HCT116 (cell line): Measurements from ENCODE around the gene GP2. TPM values are rescaled to one million over a fixed set of nuclear protein-coding genes. Genes with fewer than 3 reads are reported as not detected.

Experiments
- ATAC-seq: fragments of 200-7000 bp; cut with Tn5 transposase; 2 replicates; pipeline ENCODE4 v1.9.1; 2020; ENCODE audit warnings: mild to moderate bottlenecking, moderate library complexity
- BruUV-seq: library from RNA; stranded (reverse); fragments of 400-500 nt; replicated peaks from 2 replicates; lab custom pipeline; 2021; lab: Mats Ljungman, UMichigan
- CTCF ChIA-PET: fragments of 300-600 bp; sonication (Branson Sonifier 250); formaldehyde crosslinking; loops from one replicate; lab custom pipeline; 2021; ENCODE audit warnings: antibody characterized with exemption; lab: Charles Lee
- POLR2A ChIA-PET: fragments of 300-600, 350-600 bp; sonication (Branson Sonifier 250); formaldehyde crosslinking; loops from one replicate; lab custom pipeline; 2021; ENCODE audit warnings: antibody characterized with exemption; lab: Charles Lee
- RAD21 ChIA-PET, 2 experiments: fragments of 300-600 bp; sonication (Branson Sonifier 250); formaldehyde crosslinking; loops; one replicate each; lab custom pipeline; 2023; ENCODE audit warnings: low total read pairs in 2 of 2; ENCODE audit not compliant: uncharacterized antibody in 2 of 2, unreplicated experiment in 2 of 2, low non-redundant PET in 1 of 2; lab: Charles Lee
- DNase-seq: peaks from one replicate; pipeline ENCODE4 v3.0.0-alpha.2; 2010; ENCODE audit warnings: low read depth, low spot score
- H2AFZ ChIP-seq: fragments of 200-600 bp; shearing (Covaris generic), sonication (generic); 2 replicates; pipeline ENCODE4 v1.6.1; 2017; ENCODE audit warnings: low read depth, mixed run types, mixed read lengths, antibody characterized with exemption, low read length; ENCODE audit not compliant: poor library complexity, severe bottlenecking
- H3K27ac ChIP-seq: 2 replicates; pipeline ENCODE4 v1.5.1; 2012; ENCODE audit warnings: low read depth, low read length
- H3K27me3 ChIP-seq: fragments of 200-600 bp; sonication (generic); 2 replicates; pipeline ENCODE4 v1.6.1; 2016; ENCODE audit warnings: mixed run types, low read length, mixed read lengths; ENCODE audit not compliant: insufficient read depth
- H3K36me3 ChIP-seq, 2 experiments: fragments of 200-500 bp in 1 of 2; fragments of 200-600 bp in 1 of 2; sonication (Bioruptor generic) in 1 of 2; sonication (generic) in 1 of 2; 2 replicates each; pipeline versions ENCODE4 v1.5.1 to v1.6.1; 2014 to 2016; ENCODE audit warnings: low read length in 2 of 2, inconsistent platforms in 1 of 2, mixed read lengths in 1 of 2, mixed run types in 1 of 2; ENCODE audit not compliant: insufficient read depth in 2 of 2, control insufficient read depth in 1 of 2
- H3K4me1 ChIP-seq, 2 experiments: fragments of 200-600 bp in 1 of 2; sonication (generic) in 1 of 2; 2 replicates each; pipeline versions ENCODE4 v1.5.1 to v1.6.1; 2012 to 2017; ENCODE audit warnings: low read length in 2 of 2, inconsistent platforms in 1 of 2, mild to moderate bottlenecking in 1 of 2, mixed read lengths in 1 of 2, mixed run types in 1 of 2, moderate library complexity in 1 of 2; ENCODE audit not compliant: insufficient read depth in 2 of 2, control insufficient read depth in 1 of 2
- H3K4me2 ChIP-seq: fragments of 200-600 bp; sonication (generic); 2 replicates; pipeline ENCODE4 v1.6.1; 2017; ENCODE audit warnings: mixed run types, low read length, mixed read lengths
- H3K4me3 ChIP-seq, 2 experiments: fragments of 200-600 bp in 1 of 2; sonication (generic) in 1 of 2; replicated peaks in 1 of 2; 2 replicates each; pipeline ENCODE4 v1.5.1; 2011 to 2016; ENCODE audit warnings: low read length in 2 of 2, control low read depth in 1 of 2, low read depth in 1 of 2, mild to moderate bottlenecking in 1 of 2, mixed read lengths in 1 of 2, mixed run types in 1 of 2
- H3K79me2 ChIP-seq: fragments of 200-600 bp; sonication (generic); 2 replicates; pipeline ENCODE4 v1.6.1; 2017; ENCODE audit warnings: mild to moderate bottlenecking, mixed run types, low read length, moderate library complexity, mixed read lengths; ENCODE audit not compliant: insufficient read depth
- H3K9ac ChIP-seq: fragments of 200-600 bp; sonication (generic); 2 replicates; pipeline ENCODE4 v1.6.1; 2016; ENCODE audit warnings: low read length, mixed read lengths
- H3K9me2 ChIP-seq: fragments of 200-600 bp; sonication (generic), shearing (Covaris generic); 2 replicates; pipeline ENCODE4 v1.6.1; 2017; ENCODE audit warnings: mixed run types, mild to moderate bottlenecking, moderate library complexity; ENCODE audit not compliant: insufficient read depth
- H3K9me3 ChIP-seq, 2 experiments: fragments of 200-500 bp in 1 of 2; fragments of 200-600 bp in 1 of 2; sonication (Bioruptor generic) in 1 of 2; sonication (generic) in 1 of 2; 2 replicates each; pipeline ENCODE4 v1.6.1; 2014 to 2017; ENCODE audit warnings: low read length in 2 of 2, mixed read lengths in 2 of 2, inconsistent platforms in 1 of 2, low read depth in 1 of 2, mild to moderate bottlenecking in 1 of 2, mixed run types in 1 of 2, moderate library complexity in 1 of 2; ENCODE audit not compliant: control insufficient read depth in 1 of 2, insufficient read depth in 1 of 2
- H4K20me1 ChIP-seq: fragments of 200-600 bp; sonication (generic), shearing (Covaris generic); 2 replicates; pipeline ENCODE4 v1.6.1; 2017; ENCODE audit warnings: mixed run types, mild to moderate bottlenecking, moderate library complexity; ENCODE audit not compliant: insufficient read depth
- ATF3 ChIP-seq: IDR thresholded peaks from 2 replicates; pipeline ENCODE4 v1.6.1; 2012
- EGR1 ChIP-seq: IDR thresholded peaks from 2 replicates; pipeline ENCODE4 v1.6.1; 2012; ENCODE audit warnings: low read depth
- EZH2 ChIP-seq: fragments of 200-600 bp; sonication (generic); IDR thresholded peaks from 2 replicates; pipeline ENCODE4 v1.6.1; 2017; ENCODE audit warnings: antibody characterized with exemption, mixed run types
- FOSL1 ChIP-seq: IDR thresholded peaks from 2 replicates; pipeline ENCODE4 v1.6.1; 2012; ENCODE audit warnings: low read depth
- JUND ChIP-seq: IDR thresholded peaks from 2 replicates; pipeline ENCODE4 v1.6.1; 2012
- POLR2A ChIP-seq: IDR thresholded peaks from 2 replicates; pipeline ENCODE4 v1.7.0; 2011; ENCODE audit warnings: borderline replicate concordance; ENCODE audit not compliant: insufficient read depth, insufficient read length; ENCODE audit errors: extremely low read depth
- POLR2AphosphoS5 ChIP-seq: IDR thresholded peaks from 2 replicates; pipeline ENCODE4 v1.6.1; 2011; ENCODE audit warnings: mild to moderate bottlenecking, low read depth, low read length, moderate library complexity
- RAD21 ChIP-seq: IDR thresholded peaks from 2 replicates; pipeline ENCODE4 v1.6.1; 2012; ENCODE audit warnings: low read depth, mild to moderate bottlenecking
- REST ChIP-seq: IDR thresholded peaks from 2 replicates; pipeline ENCODE4 v1.6.1; 2012; ENCODE audit warnings: low read depth
- SIN3A ChIP-seq: IDR thresholded peaks from 2 replicates; pipeline ENCODE4 v1.6.1; 2012; ENCODE audit warnings: low read depth
- SP1 ChIP-seq: IDR thresholded peaks from 2 replicates; pipeline ENCODE4 v1.6.1; 2012; ENCODE audit warnings: low read depth
- SRF ChIP-seq: IDR thresholded peaks from 2 replicates; pipeline ENCODE4 v1.6.1; 2012; ENCODE audit warnings: low read depth
- TCF7L2 ChIP-seq: IDR thresholded peaks from 2 replicates; pipeline ENCODE4 v1.7.0; 2011; ENCODE audit warnings: borderline replicate concordance, inconsistent platforms; ENCODE audit not compliant: insufficient read depth, insufficient read length; ENCODE audit errors: extremely low read depth
- YY1 ChIP-seq: IDR thresholded peaks from 2 replicates; pipeline ENCODE4 v1.6.1; 2011; ENCODE audit warnings: low read length, low read depth, moderate library complexity, mild to moderate bottlenecking; ENCODE audit not compliant: insufficient replicate concordance; ENCODE audit errors: extremely low read depth
- ZBTB33 ChIP-seq: IDR thresholded peaks from 2 replicates; pipeline ENCODE4 v1.6.1; 2011; ENCODE audit warnings: mild to moderate bottlenecking, low read length, moderate library complexity; ENCODE audit not compliant: insufficient replicate concordance; ENCODE audit errors: extremely low read depth
- ZFX ChIP-seq: fragments of 450-650 bp; IDR thresholded peaks from 2 replicates; pipeline ENCODE4 v1.6.1; 2017
- intact Hi-C: fragments of 100-400 bp; cut with micrococcal nuclease; formaldehyde crosslinking; loops from 2 replicates; pipeline ENCODE4 v1.10.0; 2022
- total RNA-seq: library from RNA; stranded (reverse); gene quantifications from one replicate; pipeline ENCODE4 v1.2.1, GENCODE V29; 2021; ENCODE audit not compliant: unreplicated experiment

The GP2 gene
- total RNA-seq, 1 experiment from 2014 or later: 8.7 TPM

GRCh38 chr16:20353379-20353778 is 26.1 kb upstream of the GP2 start:
- no TSS peak for BruUV-seq
- ChIA-PET CTCF (no interaction called here), POLR2A (no interaction called here), RAD21 (no interaction called here)
- no peak for ATAC-seq
- no peak overlapping the region for H3K4me2 ChIP-seq
- H2AFZ ChIP-seq: no peak overlapping the region
- no peaks in the 10 kb centered on the region for H3K4me1 ChIP-seq
- DNase-seq: no peak
- no peaks in the 10 kb centered on the region for H3K9me2 ChIP-seq
- no peak overlapping the region for H3K4me3 ChIP-seq
- H3K36me3 ChIP-seq: no peaks in the 10 kb centered on the region
- no peaks in the 10 kb centered on the region for H4K20me1 ChIP-seq
- no peak overlapping the region for H3K9ac ChIP-seq
- TF ChIP-seq ATF3 (no peak), RAD21 (no peak), REST (no peak), POLR2AphosphoS5 (no peak), FOSL1 (no peak), ZFX (no peak), SIN3A (no peak), ZBTB33 (no peak), EZH2 (no peak), POLR2A (no peak), JUND (no peak), SP1 (no peak), YY1 (no peak), EGR1 (no peak), TCF7L2 (no peak), SRF (no peak)
- peaks cover 56% of the 10 kb centered on the region for H3K27me3 ChIP-seq
- no peaks in the 10 kb centered on the region for H3K79me2 ChIP-seq
- H3K27ac ChIP-seq: no peak overlapping the region
- no peaks in the 10 kb centered on the region for H3K9me3 ChIP-seq
- intact Hi-C loops: no loop called here
